Ovary (tissue), 9 donors: ENCODE measurements around the gene AP5Z1. TPM values are rescaled to one million over a fixed set of nuclear protein-coding genes. Genes with fewer than 3 reads are reported as not detected.

Experiments
- DNase-seq, 5 donors: peaks; one replicate each; pipeline ENCODE4 v3.0.0-alpha.2; 2019 to 2020
- H3K27ac ChIP-seq, 2 donors: fragments of 200-600 bp; one replicate each; pipeline versions ENCODE4 v1.5.1 to v1.8.0; 2019 to 2022
- H3K27me3 ChIP-seq: fragments of 200-600 bp; one replicate; pipeline ENCODE4 v1.8.0; 2022
- H3K36me3 ChIP-seq: fragments of 200-600 bp; sonication (generic); one replicate; pipeline ENCODE4 v1.5.1; 2019
- H3K4me1 ChIP-seq: one replicate; pipeline ENCODE4 v1.8.1; 2013; ENCODE audit warnings: mild to moderate bottlenecking, moderate library complexity; ENCODE audit not compliant: insufficient read depth
- H3K4me3 ChIP-seq: fragments of 200-600 bp; sonication (generic); one replicate; pipeline ENCODE4 v1.5.1; 2017
- H3K9me3 ChIP-seq, 2 donors: fragments of 200-600 bp in 1 of 2; sonication (generic) in 1 of 2; one replicate each; pipeline versions ENCODE4 v1.5.1 to v1.8.1; 2013 to 2019; ENCODE audit warnings: mild to moderate bottlenecking in 1 of 2, moderate library complexity in 1 of 2
- EP300 ChIP-seq: sonication (generic); formaldehyde crosslinking; IDR thresholded peaks from one replicate; pipeline ENCODE4 v1.6.1; 2017; ENCODE audit warnings: antibody characterized with exemption
- POLR2A ChIP-seq: fragments of 450-650 bp; IDR thresholded peaks from one replicate; pipeline ENCODE4 v1.6.1; 2017; ENCODE audit warnings: antibody characterized with exemption, mild to moderate bottlenecking, moderate library complexity
- WGBS, 3 donors: extraction: QIAGEN DNeasy Blood & Tissue Kit in 1 of 3; methylation state at CpG; one replicate each; pipeline versions ENCODE4 v1.1.5 to v1.1.7; 2013 to 2017; 5-methylcytosine and 5-hydroxymethylcytosine counted together
- intact Hi-C, 4 donors: fragments of 100-400 bp; cut with DNase I; formaldehyde crosslinking; loops; one replicate each; pipeline versions ENCODE4 v1.11.0 to v1.15.1; 2022 to 2023
- polyA plus RNA-seq, 2 donors: library from polyadenylated mRNA; stranded (reverse); fragments of 200-250 nt in 1 of 2; fragments of 350-450 nt in 1 of 2; fragmentation: Illumina TruSeq in 1 of 2; extraction: RNeasy Lipid Tissue Mini Kit (QIAGEN cat#74804) in 1 of 2; gene quantifications; one replicate each; pipeline ENCODE4 v1.2.3, GENCODE V29; 2013 to 2014
- total RNA-seq, 7 donors: library from RNA; depleted of rRNA in 2 of 7; stranded (reverse); fragments of >200 nt in 2 of 7; fragmentation: NEBNext Ultra II Directional in 3 of 7; extraction: Animal tissue kit (Norgen Biotek cat#: 25700) in 3 of 7; gene quantifications; one replicate each; pipeline versions ENCODE4 v1.1.0 to v1.2.4, GENCODE V29; 2016 to 2023
- TF ChIP-seq, protein P1 (sequence below), 3 donors: fragments of 450-650 bp in 2 of 3; fragments of 200-600 bp in 1 of 3; IDR thresholded peaks; one replicate each; pipeline versions ENCODE4 v1.5.1 to v1.8.0; 2016 to 2022; ENCODE audit warnings: antibody characterized with exemption in 3 of 3, mild to moderate bottlenecking in 1 of 3
- donor health status: DM: no; HTN: no; CAD: no; lungs with moderate emphysema.
- donor health status: DM: no; HTN: no; CAD: no.
- donor health status: Bipolar disorder and iron deficiency.
- donor health status: DM: yes; HTN: yes; CAD: no.
- donor health status: DM: no; HTN: no; CAD: no.
- donor health status: DM: yes; HTN: yes; CAD: no.

AP5Z1 gene
- total and polyA plus RNA-seq, 9 donors: 2.4 to 37.3 (median 23.1) TPM

DNA sequence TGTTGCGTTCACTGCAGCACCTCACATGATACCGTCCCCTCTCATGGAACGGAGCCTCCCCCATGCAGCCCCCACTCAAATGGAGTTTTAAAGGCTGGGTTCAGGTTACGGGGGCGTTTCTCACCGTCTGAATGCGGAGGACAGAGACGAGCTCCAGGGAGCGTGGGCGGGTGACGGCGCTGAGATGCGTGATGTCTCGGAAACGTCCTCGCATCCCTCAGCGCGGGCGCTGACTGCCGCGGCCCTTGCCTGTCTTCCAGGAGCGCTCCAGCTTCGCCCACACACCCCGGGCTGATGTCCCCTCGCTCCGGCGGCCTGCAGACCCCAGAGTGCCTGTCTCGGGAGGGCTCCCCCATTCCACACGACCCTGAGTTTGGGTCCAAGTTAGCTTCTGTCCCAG lies 16.6 kb upstream of the AP5Z1 start:
- H3K4me1 ChIP-seq: no peaks in the 10 kb centered on the region
- H3K27me3 ChIP-seq: no peaks in the 10 kb centered on the region
- intact Hi-C loops: loop anchor here in 2 of 4 donors (10.0 kb wide), 1 partner anchor 144 kb away; no protein-coding TSS in a partner anchor
- no peak overlapping the region for H3K27ac ChIP-seq
- no peak overlapping the region for H3K4me3 ChIP-seq
- H3K9me3 ChIP-seq: no peaks in the 10 kb centered on the region
- 90 to 93% (median 92%) methylated on average over 29 of the region's 29 CpGs for WGBS, 3 donors
- TF ChIP-seq, protein P1, sequence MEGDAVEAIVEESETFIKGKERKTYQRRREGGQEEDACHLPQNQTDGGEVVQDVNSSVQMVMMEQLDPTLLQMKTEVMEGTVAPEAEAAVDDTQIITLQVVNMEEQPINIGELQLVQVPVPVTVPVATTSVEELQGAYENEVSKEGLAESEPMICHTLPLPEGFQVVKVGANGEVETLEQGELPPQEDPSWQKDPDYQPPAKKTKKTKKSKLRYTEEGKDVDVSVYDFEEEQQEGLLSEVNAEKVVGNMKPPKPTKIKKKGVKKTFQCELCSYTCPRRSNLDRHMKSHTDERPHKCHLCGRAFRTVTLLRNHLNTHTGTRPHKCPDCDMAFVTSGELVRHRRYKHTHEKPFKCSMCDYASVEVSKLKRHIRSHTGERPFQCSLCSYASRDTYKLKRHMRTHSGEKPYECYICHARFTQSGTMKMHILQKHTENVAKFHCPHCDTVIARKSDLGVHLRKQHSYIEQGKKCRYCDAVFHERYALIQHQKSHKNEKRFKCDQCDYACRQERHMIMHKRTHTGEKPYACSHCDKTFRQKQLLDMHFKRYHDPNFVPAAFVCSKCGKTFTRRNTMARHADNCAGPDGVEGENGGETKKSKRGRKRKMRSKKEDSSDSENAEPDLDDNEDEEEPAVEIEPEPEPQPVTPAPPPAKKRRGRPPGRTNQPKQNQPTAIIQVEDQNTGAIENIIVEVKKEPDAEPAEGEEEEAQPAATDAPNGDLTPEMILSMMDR (IDR thresholded peaks at IDR 0.05): no peak
- TF ChIP-seq POLR2A (no peak), EP300 (no peak)
- no peak for DNase-seq
- H3K36me3 ChIP-seq: no peaks in the 10 kb centered on the region

DNA sequence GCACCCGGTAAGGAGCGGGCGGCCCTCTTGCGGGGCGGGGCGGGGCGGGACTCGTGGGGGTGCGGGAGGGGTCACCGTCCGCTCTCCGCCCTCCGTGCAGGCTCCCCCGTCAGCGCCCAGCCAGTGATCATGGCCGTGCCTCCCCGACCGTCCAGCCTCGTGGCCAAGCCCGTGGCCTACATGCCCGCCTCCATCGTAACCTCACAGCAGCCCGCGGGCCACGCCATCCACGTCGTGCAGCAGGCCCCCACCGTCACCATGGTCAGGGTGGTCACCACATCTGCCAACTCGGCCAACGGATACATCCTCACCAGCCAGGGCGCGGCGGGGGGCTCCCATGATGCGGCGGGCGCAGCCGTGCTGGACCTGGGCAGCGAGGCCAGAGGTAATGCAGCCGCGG lies 16.2 kb upstream of the AP5Z1 start:
- no peak overlapping the region for H3K27ac ChIP-seq
- H3K4me3 ChIP-seq: no peak overlapping the region
- no peaks in the 10 kb centered on the region for H3K27me3 ChIP-seq
- TF ChIP-seq, protein P1 (IDR thresholded peaks at IDR 0.05): no peak
- TF ChIP-seq POLR2A (no peak), EP300 (no peak)
- no peaks in the 10 kb centered on the region for H3K4me1 ChIP-seq
- no peak for DNase-seq
- no peaks in the 10 kb centered on the region for H3K9me3 ChIP-seq
- WGBS, 3 donors: 93 to 95% (median 93%) methylated on average over 40 of the region's 40 CpGs
- intact Hi-C loops: loop anchor here in 2 of 4 donors (10.0 kb wide), 1 partner anchor 144 kb away; no protein-coding TSS in a partner anchor
- no peaks in the 10 kb centered on the region for H3K36me3 ChIP-seq

DNA sequence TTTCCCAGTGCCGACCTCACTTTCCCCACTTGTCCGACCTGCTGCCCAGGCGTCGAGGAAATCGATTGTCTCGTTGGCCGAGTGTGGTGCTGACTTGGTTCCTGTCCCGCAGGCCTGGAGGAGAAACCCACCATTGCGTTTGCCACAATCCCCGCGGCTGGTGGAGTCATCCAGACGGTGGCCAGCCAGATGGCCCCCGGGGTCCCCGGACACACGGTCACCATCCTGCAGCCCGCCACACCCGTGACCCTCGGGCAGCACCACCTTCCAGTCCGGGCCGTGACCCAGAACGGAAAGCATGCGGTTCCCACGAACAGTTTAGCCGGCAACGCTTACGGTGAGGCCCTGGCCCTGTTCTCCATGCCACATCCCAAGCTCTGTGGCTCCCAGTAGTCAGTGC lies 14.5 kb upstream of the AP5Z1 start:
- Histone ChIP-seq H3K4me3 (no peak overlapping the region), H3K4me1 (no peaks in the 10 kb centered on the region), H3K27me3 (no peaks in the 10 kb centered on the region), H3K36me3 (no peaks in the 10 kb centered on the region), H3K9me3 (no peaks in the 10 kb centered on the region), H3K27ac (no peak overlapping the region)
- intact Hi-C loops: no loop called here
- TF ChIP-seq, protein P1 (IDR thresholded peaks at IDR 0.05): no peak
- TF ChIP-seq POLR2A (no peak), EP300 (no peak)
- 91 to 94% (median 93%) methylated on average over 26 of the region's 26 CpGs for WGBS, 3 donors
- no peak for DNase-seq

DNA sequence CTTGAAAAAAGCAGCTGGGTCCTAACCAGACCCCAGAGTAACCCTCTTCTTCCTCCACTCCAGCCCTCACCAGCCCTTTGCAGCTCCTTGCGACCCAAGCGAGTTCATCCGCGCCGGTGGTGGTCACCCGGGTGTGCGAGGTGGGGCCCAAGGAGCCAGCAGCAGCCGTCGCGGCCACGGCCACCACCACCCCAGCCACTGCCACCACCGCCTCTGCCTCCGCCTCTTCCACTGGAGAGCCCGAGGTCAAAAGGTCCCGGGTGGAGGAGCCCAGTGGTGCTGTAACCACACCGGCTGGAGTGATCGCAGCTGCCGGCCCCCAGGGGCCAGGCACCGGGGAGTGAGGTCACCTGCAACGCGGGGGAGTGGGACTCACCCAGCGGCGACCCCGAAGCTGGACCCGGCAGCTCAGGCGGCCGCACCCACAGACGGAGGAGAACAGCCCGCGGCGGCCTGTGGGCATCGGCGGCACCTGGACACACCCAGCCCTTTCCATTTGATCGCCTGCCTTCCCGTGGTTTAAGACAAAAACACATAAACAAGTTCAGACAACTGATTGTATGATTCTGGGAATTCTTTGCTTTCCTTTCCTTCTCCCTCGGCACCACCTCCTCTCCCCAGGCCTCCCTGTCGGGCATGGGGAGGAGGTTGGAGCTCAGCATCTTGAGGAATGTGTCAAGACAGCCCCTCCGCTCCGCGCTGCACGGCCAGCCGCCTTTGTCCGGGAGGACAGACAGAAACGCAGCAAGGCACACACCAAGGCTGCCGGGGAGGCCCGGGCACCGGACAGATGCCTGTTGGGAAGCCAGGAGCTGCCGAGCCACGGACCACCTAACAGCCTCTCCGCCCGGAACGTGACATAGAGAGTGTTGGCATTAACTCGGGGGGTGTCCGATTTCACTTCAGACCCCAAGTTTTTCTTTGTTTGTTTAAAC lies 13.0 kb upstream of the AP5Z1 start:
- WGBS, 3 donors: 87 to 92% (median 91%) methylated on average over 48 to 54 of the region's 54 CpGs
- Histone ChIP-seq H3K27ac (no peak overlapping the region), H3K36me3 (no peaks in the 10 kb centered on the region), H3K27me3 (no peaks in the 10 kb centered on the region), H3K4me1 (no peaks in the 10 kb centered on the region), H3K9me3 (no peaks in the 10 kb centered on the region), H3K4me3 (no peak overlapping the region)
- TF ChIP-seq POLR2A (no peak), EP300 (no peak)
- TF ChIP-seq, protein P1 (IDR thresholded peaks at IDR 0.05): no peak
- DNase-seq: no peak
- intact Hi-C loops: no loop called here
